KMS-11 (cell line): ENCODE data around the gene SNX30.

Source experiments
- H2AFZ ChIP-seq: fragments of 200-600 bp; sonication (generic); 2 replicates; pipeline ENCODE4 v1.6.1; 2016; ENCODE audit warnings: antibody characterized with exemption, mixed run types, low read depth
- H3K27ac ChIP-seq: fragments of 200-600 bp; sonication (generic); 2 replicates; pipeline ENCODE4 v1.6.1; 2016; ENCODE audit warnings: mild to moderate bottlenecking, mixed run types
- H3K27me3 ChIP-seq: fragments of 200-600 bp; sonication (generic); 2 replicates; pipeline ENCODE4 v1.6.1; 2017; ENCODE audit warnings: mild to moderate bottlenecking, low read depth, mixed run types, moderate library complexity; ENCODE audit not compliant: insufficient read depth
- H3K36me3 ChIP-seq: fragments of 200-600 bp; sonication (generic); 2 replicates; pipeline ENCODE4 v1.6.1; 2017; ENCODE audit warnings: mild to moderate bottlenecking, mixed run types; ENCODE audit not compliant: insufficient read depth
- H3K4me1 ChIP-seq: fragments of 200-600 bp; sonication (generic); 2 replicates; pipeline ENCODE4 v1.6.1; 2016; ENCODE audit warnings: mild to moderate bottlenecking, low read depth, mixed run types; ENCODE audit not compliant: poor library complexity, severe bottlenecking
- H3K4me2 ChIP-seq: fragments of 200-600 bp; sonication (generic); 2 replicates; pipeline ENCODE4 v1.7.0; 2016; ENCODE audit warnings: mild to moderate bottlenecking, mixed run types
- H3K4me3 ChIP-seq: fragments of 200-600 bp; sonication (generic); IDR thresholded peaks from 2 replicates; pipeline ENCODE4 v1.6.1; 2017; ENCODE audit warnings: low read depth, low read length, mixed read lengths; ENCODE audit not compliant: insufficient read depth
- H3K79me2 ChIP-seq: fragments of 200-600 bp; sonication (generic); 2 replicates; pipeline ENCODE4 v1.6.1; 2016; ENCODE audit warnings: low read depth, mixed run types; ENCODE audit not compliant: insufficient read depth
- H3K9ac ChIP-seq: fragments of 200-600 bp; sonication (generic); 2 replicates; pipeline ENCODE4 v1.6.1; 2016; ENCODE audit warnings: mild to moderate bottlenecking, mixed run types
- H4K20me1 ChIP-seq: fragments of 200-600 bp; sonication (generic); 2 replicates; pipeline ENCODE4 v1.6.1; 2016; ENCODE audit warnings: mild to moderate bottlenecking, mixed run types; ENCODE audit not compliant: insufficient read depth
- CTCF ChIP-seq: fragments of 200-600 bp; sonication (generic); conservative IDR thresholded peaks from 2 replicates; pipeline ENCODE4 v1.6.1; 2017; ENCODE audit warnings: low read depth, mild to moderate bottlenecking, antibody characterized with exemption, low read length, moderate library complexity, mixed read lengths

SNX30 gene

GRCh38 chr9:112831281-112831851 is 80.8 kb downstream of the SNX30 start:
- H3K4me1 ChIP-seq, result no peaks in the 10 kb centered on the region
- no peaks in the 10 kb centered on the region for H4K20me1 ChIP-seq
- no peak overlapping the region for H3K4me3 ChIP-seq
- no peak overlapping the region for H3K9ac ChIP-seq
- H3K4me2 ChIP-seq, result no peak overlapping the region
- H2AFZ ChIP-seq, result no peak overlapping the region
- TF ChIP-seq CTCF, result no peak
- no peaks in the 10 kb centered on the region for H3K36me3 ChIP-seq
- no peak overlapping the region for H3K27ac ChIP-seq
- no peaks in the 10 kb centered on the region for H3K27me3 ChIP-seq
- no peaks in the 10 kb centered on the region for H3K79me2 ChIP-seq

GRCh38 chr9:112831969-112832368 is 81.4 kb downstream of the SNX30 start:
- no peak for TF ChIP-seq CTCF
- no peak overlapping the region for H3K9ac ChIP-seq
- no peak overlapping the region for H3K27ac ChIP-seq
- no peaks in the 10 kb centered on the region for H3K36me3 ChIP-seq
- H3K4me2 ChIP-seq, result no peak overlapping the region
- no peaks in the 10 kb centered on the region for H4K20me1 ChIP-seq
- no peaks in the 10 kb centered on the region for H3K27me3 ChIP-seq
- H3K4me1 ChIP-seq, result no peaks in the 10 kb centered on the region
- H2AFZ ChIP-seq, result no peak overlapping the region
- no peaks in the 10 kb centered on the region for H3K79me2 ChIP-seq
- no peak overlapping the region for H3K4me3 ChIP-seq

- H3K4me2 ChIP-seq, result no peak overlapping the region
- H3K4me1 ChIP-seq, result no peaks in the 10 kb centered on the region
- no peaks in the 10 kb centered on the region for H4K20me1 ChIP-seq
- no peaks in the 10 kb centered on the region for H3K79me2 ChIP-seq
- H3K4me3 ChIP-seq, result no peak overlapping the region
- TF ChIP-seq CTCF, result no peak
- H3K9ac ChIP-seq, result no peak overlapping the region
- no peaks in the 10 kb centered on the region for H3K27me3 ChIP-seq
- no peak overlapping the region for H2AFZ ChIP-seq
- no peaks in the 10 kb centered on the region for H3K36me3 ChIP-seq
- H3K27ac ChIP-seq, result no peak overlapping the region
Measured at GRCh38 chr9:112833081-112833480, 82.5 kb downstream of the SNX30 start.

GRCh38 chr9:112836394-112836793 is 85.8 kb downstream of the SNX30 start:
- Histone ChIP-seq H3K9ac (no peak overlapping the region), H3K36me3 (no peaks in the 10 kb centered on the region), H3K27ac (no peak overlapping the region), H4K20me1 (no peaks in the 10 kb centered on the region), H3K4me2 (no peak overlapping the region), H3K4me1 (no peaks in the 10 kb centered on the region), H3K27me3 (no peaks in the 10 kb centered on the region), H3K79me2 (no peaks in the 10 kb centered on the region), H3K4me3 (no peak overlapping the region), H2AFZ (no peak overlapping the region)
- TF ChIP-seq CTCF, result no peak
